Lower leg skin (tissue), 3 donors: Measurements from ENCODE around the gene COASY.

Source experiments
- POLR2A ChIP-seq, 2 donors: fragments of 450-650 bp; IDR thresholded peaks; one replicate each; pipeline ENCODE4 v1.6.1; 2016 to 2017; ENCODE audit warnings: antibody characterized with exemption in 2 of 2, mild to moderate bottlenecking in 1 of 2, moderate library complexity in 1 of 2
- TF ChIP-seq, protein P1 (sequence below), 3 donors: fragments of 450-650 bp; IDR thresholded peaks; one replicate each; pipeline ENCODE4 v1.5.1; 2016; ENCODE audit warnings: antibody characterized with exemption in 3 of 3, mild to moderate bottlenecking in 3 of 3, moderate library complexity in 2 of 3

DNA sequence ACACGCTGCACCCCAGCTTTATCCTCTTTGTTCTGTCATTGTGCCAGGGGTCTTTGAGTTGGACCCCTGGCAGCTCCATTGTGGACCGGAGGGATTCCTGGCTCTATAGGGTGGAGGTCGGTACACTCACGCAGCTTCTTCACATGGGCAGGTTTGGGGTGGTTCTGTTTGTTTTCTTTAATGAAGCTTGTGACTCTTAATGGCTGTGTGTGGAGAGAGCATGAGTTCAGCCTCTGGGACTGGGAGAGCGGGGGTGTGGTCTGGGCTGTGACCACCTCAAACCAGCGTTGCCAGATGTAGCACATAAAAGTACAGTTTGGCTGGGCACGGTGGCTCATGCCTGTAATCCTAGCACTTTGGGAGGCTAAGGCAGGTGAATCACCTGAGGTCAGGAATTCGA, 47.1 kb upstream of the COASY start:
- TF ChIP-seq, protein P1, sequence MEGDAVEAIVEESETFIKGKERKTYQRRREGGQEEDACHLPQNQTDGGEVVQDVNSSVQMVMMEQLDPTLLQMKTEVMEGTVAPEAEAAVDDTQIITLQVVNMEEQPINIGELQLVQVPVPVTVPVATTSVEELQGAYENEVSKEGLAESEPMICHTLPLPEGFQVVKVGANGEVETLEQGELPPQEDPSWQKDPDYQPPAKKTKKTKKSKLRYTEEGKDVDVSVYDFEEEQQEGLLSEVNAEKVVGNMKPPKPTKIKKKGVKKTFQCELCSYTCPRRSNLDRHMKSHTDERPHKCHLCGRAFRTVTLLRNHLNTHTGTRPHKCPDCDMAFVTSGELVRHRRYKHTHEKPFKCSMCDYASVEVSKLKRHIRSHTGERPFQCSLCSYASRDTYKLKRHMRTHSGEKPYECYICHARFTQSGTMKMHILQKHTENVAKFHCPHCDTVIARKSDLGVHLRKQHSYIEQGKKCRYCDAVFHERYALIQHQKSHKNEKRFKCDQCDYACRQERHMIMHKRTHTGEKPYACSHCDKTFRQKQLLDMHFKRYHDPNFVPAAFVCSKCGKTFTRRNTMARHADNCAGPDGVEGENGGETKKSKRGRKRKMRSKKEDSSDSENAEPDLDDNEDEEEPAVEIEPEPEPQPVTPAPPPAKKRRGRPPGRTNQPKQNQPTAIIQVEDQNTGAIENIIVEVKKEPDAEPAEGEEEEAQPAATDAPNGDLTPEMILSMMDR (IDR thresholded peaks at IDR 0.05), result no peak
- TF ChIP-seq POLR2A (IDR thresholded peaks at IDR 0.05), result no peak
